ENCODE measurements around the gene NRG2.

GRCh38 chr5:139823757-139824355 lies 219.2 kb downstream of the NRG2 start:
- TF ChIP-seq CTCF (IDR thresholded peaks at IDR 0.05) (no peak), POLR2A (IDR thresholded peaks at IDR 0.05) (no peak)
